Stimulated activated CD8-positive, alpha-beta memory T cell treated with anti-CD3 and anti-CD28 coated beads, Interleukin-12 subunit alpha, Interleukin-12 subunit beta, amount 100 ng/mL, for 24 hours (primary cell): ENCODE results near the gene TCF23.
"Not testable (repeated sequence)": the region's sequence is repeated elsewhere in the genome, so short reads cannot be mapped to it uniquely, and the experiment has no call there.

Experiments used
- DNase-seq: peaks from one replicate; pipeline ENCODE4 v3.0.0-alpha.2; 2020; ENCODE audit errors: extremely low read depth

Gene TCF23

GRCh38 chr2:27148801-27149439 is at the start of gene TCF23:
TSS of gene TCF23 (plus strand) at chr2:27149004. CDS start at chr2:27149134, 130 bp downstream.
- no peak for DNase-seq

GRCh38 chr2:27099334-27099955 is 49.4 kb upstream of the TCF23 start:
- no peak for DNase-seq

- DNase-seq: no peak
These were observed 48.8 kb upstream of the TCF23 start for GRCh38 chr2:27100036-27100435.

- DNase-seq: no peak
These were observed 46.5 kb upstream of the TCF23 start for GRCh38 chr2:27102329-27102728.

- DNase-seq: no peak
These were observed 42.8 kb upstream of the TCF23 start for GRCh38 chr2:27105981-27106380.

- no peak for DNase-seq
These were observed 40.6 kb upstream of the TCF23 start for GRCh38 chr2:27108221-27108620.

- no peak for DNase-seq
These were observed 39.7 kb upstream of the TCF23 start for GRCh38 chr2:27109083-27109482.

- not testable (repeated sequence) for DNase-seq
These were observed 38.0 kb upstream of the TCF23 start for GRCh38 chr2:27110603-27111352.

GRCh38 chr2:27111392-27112078 is 37.3 kb upstream of the TCF23 start:
- DNase-seq: not testable (repeated sequence)

GRCh38 chr2:27115519-27115918 is 33.3 kb upstream of the TCF23 start:
- no peak for DNase-seq

GRCh38 chr2:27117995-27118524 is 30.7 kb upstream of the TCF23 start:
- DNase-seq: no peak

GRCh38 chr2:27118525-27119329 is 30.1 kb upstream of the TCF23 start, which contains the start of gene CGREF1:
TSS of gene CGREF1 (minus strand) at chr2:27119128. CDS start at chr2:27104366, 14,762 bp downstream.
- no peak for DNase-seq

- not testable (repeated sequence) for DNase-seq
These were observed 29.5 kb upstream of the TCF23 start for GRCh38 chr2:27119330-27119670.

- no peak for DNase-seq
These were observed 26.9 kb upstream of the TCF23 start for GRCh38 chr2:27121906-27122305.

- no peak for DNase-seq
These were observed 26.0 kb upstream of the TCF23 start for GRCh38 chr2:27122791-27123190.

- DNase-seq: peak; percentile 23
These were observed 25.3 kb upstream of the TCF23 start, which contains the start of gene ABHD1 for GRCh38 chr2:27123302-27124150. TSS of gene ABHD1 (plus strand) at chr2:27123815. CDS start at chr2:27123949, 134 bp downstream.

GRCh38 chr2:27125104-27125503 is 23.7 kb upstream of the TCF23 start:
- no peak for DNase-seq

- no peak for DNase-seq
These were observed 22.5 kb upstream of the TCF23 start for GRCh38 chr2:27126252-27126710.

GRCh38 chr2:27127883-27128667 is 20.7 kb upstream of the TCF23 start:
- DNase-seq: no peak
